ENCODE measurements around the gene ZFP36. TPM values are rescaled to one million over a fixed set of nuclear protein-coding genes. Genes with fewer than 3 reads are reported as not detected.

The ZFP36 gene
- total RNA-seq, 2 donors from 2014 or later, result 16.1 to 23.4 TPM

DNA sequence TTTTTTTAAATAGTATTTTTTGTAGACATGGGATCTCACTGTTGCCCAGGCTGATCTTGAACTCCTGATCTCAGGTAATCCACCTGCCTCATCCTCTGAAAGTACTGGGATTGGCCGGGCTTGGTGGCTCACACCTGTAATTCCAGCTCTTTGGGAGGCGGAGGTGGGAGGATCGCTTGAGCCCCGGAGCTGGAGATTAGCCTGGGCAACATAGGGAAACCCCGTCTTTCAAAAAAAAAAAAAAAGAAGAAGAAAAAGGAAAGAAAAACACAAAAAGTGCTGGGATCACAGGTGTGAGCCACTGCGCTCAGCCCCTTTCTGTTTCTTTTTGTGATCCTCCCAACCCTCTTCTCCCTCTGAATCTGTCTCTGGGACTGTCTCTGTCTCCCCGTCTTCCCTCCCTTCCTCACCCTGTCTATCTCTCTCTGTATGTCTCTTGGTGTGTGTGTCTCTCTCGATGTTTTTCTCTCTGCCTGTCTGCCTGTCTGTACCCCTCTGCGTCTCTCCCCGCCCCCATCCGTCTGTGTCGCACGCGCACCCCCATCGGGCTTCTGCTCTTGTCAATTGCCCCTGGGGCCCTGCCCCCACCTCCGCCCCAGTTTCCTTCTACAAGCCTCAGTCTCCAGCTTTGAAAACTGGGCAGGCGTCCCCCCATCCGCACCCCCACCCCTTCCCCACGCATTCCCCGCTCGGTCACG, 540 bp upstream of the ZFP36 start:
- peak; percentile 66 for DNase-seq
- Mint-ChIP-seq H3K27ac (peak overlapping the region; percentile 95), H3K4me3 (peak overlapping the region; percentile 91), H3K9me3 (no peaks in the 10 kb centered on the region), H3K4me1 (peaks cover 42% of the 10 kb centered on the region), H3K27me3 (ENCODE audit: insufficient read depth) (no peaks in the 10 kb centered on the region), H3K36me3 (ENCODE audit: low read depth) (peaks cover 10% of the 10 kb centered on the region)
- WGBS, 2 experiments (ENCODE audit: insufficient coverage in 1 of 2, insufficient read length in 1 of 2), result 26 to 66% methylated on average over 7 to 21 of the region's 22 CpGs
- H3K9ac ChIP-seq (ENCODE audit: extremely low read depth, low read length, poor library complexity, severe bottlenecking), result no peak overlapping the region
- H3K27me3 ChIP-seq (ENCODE audit: control insufficient read depth, insufficient read depth, low read length, poor library complexity, severe bottlenecking), result no peaks in the 10 kb centered on the region
- H3K36me3 ChIP-seq (ENCODE audit: control insufficient read depth, insufficient read depth, low read length), result peaks cover 4% of the 10 kb centered on the region
- TF ChIP-seq, protein P1, sequence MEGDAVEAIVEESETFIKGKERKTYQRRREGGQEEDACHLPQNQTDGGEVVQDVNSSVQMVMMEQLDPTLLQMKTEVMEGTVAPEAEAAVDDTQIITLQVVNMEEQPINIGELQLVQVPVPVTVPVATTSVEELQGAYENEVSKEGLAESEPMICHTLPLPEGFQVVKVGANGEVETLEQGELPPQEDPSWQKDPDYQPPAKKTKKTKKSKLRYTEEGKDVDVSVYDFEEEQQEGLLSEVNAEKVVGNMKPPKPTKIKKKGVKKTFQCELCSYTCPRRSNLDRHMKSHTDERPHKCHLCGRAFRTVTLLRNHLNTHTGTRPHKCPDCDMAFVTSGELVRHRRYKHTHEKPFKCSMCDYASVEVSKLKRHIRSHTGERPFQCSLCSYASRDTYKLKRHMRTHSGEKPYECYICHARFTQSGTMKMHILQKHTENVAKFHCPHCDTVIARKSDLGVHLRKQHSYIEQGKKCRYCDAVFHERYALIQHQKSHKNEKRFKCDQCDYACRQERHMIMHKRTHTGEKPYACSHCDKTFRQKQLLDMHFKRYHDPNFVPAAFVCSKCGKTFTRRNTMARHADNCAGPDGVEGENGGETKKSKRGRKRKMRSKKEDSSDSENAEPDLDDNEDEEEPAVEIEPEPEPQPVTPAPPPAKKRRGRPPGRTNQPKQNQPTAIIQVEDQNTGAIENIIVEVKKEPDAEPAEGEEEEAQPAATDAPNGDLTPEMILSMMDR (conservative IDR thresholded peaks at IDR 0.05), result no peak
- no peaks in the 10 kb centered on the region for H3K9me3 ChIP-seq (ENCODE audit: control insufficient read depth, low read length)
- H3K4me3 ChIP-seq (ENCODE audit: low read length), result peak overlapping the region; percentile 74
- no peak overlapping the region for H3K27ac ChIP-seq (ENCODE audit: low read depth, low read length)
- peaks cover 20% of the 10 kb centered on the region for H3K4me1 ChIP-seq (ENCODE audit: control insufficient read depth, insufficient read depth, low read length)

DNA sequence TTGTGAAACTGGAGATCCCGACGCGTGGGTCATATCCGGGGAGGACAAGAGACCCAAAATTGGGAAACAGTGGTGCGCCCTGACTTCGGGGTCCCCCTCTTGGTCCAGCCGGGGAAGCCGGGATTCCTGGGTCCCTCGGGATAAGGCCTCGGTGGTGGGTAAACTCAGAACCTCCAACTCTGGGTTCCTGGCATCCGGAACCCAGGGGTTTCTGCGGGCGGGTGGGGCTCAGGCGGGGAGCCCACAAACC, 688 bp downstream of the ZFP36 start:
- no peak overlapping the region for H3K27ac ChIP-seq (ENCODE audit: low read depth, low read length)
- H3K4me3 Mint-ChIP-seq, result peak overlapping the region; percentile 91
- H3K9me3 ChIP-seq (ENCODE audit: control insufficient read depth, low read length), result no peaks in the 10 kb centered on the region
- H3K4me3 ChIP-seq (ENCODE audit: low read length), result peak overlapping the region; percentile 95
- peaks cover 4% of the 10 kb centered on the region for H3K36me3 ChIP-seq (ENCODE audit: control insufficient read depth, insufficient read depth, low read length)
- no peaks in the 10 kb centered on the region for H3K27me3 ChIP-seq (ENCODE audit: control insufficient read depth, insufficient read depth, low read length, poor library complexity, severe bottlenecking)
- peaks cover 36% of the 10 kb centered on the region for H3K4me1 Mint-ChIP-seq
- no peaks in the 10 kb centered on the region for H3K27me3 Mint-ChIP-seq (ENCODE audit: insufficient read depth)
- TF ChIP-seq, protein P1 (conservative IDR thresholded peaks at IDR 0.05), result no peak
- peaks cover 10% of the 10 kb centered on the region for H3K36me3 Mint-ChIP-seq (ENCODE audit: low read depth)
- H3K9ac ChIP-seq (ENCODE audit: extremely low read depth, low read length, poor library complexity, severe bottlenecking), result peak overlapping the region; percentile 86
- 22 to 25% methylated on average over 8 to 14 of the region's 14 CpGs for WGBS, 2 experiments (ENCODE audit: insufficient coverage in 1 of 2, insufficient read length in 1 of 2)
- peaks cover 10% of the 10 kb centered on the region for H3K4me1 ChIP-seq (ENCODE audit: control insufficient read depth, insufficient read depth, low read length)
- H3K9me3 Mint-ChIP-seq, result no peaks in the 10 kb centered on the region
- H3K27ac Mint-ChIP-seq, result peak overlapping the region; percentile 94
- peak; percentile 57 for DNase-seq

GRCh38 chr19:39407660-39408391, 1.2 kb downstream of the ZFP36 start:
- Mint-ChIP-seq H3K4me3 (peak overlapping the region; percentile 91), H3K36me3 (ENCODE audit: low read depth) (peaks cover 10% of the 10 kb centered on the region), H3K27me3 (ENCODE audit: insufficient read depth) (no peaks in the 10 kb centered on the region), H3K27ac (peak overlapping the region; percentile 95), H3K9me3 (no peaks in the 10 kb centered on the region), H3K4me1 (peaks cover 35% of the 10 kb centered on the region)
- WGBS, 2 experiments (ENCODE audit: insufficient coverage in 1 of 2, insufficient read length in 1 of 2), result 76 to 86% methylated on average over 17 to 40 of the region's 40 CpGs
- H3K27me3 ChIP-seq (ENCODE audit: control insufficient read depth, insufficient read depth, low read length, poor library complexity, severe bottlenecking), result no peaks in the 10 kb centered on the region
- peak; percentile 58 for DNase-seq
- H3K36me3 ChIP-seq (ENCODE audit: control insufficient read depth, insufficient read depth, low read length), result peaks cover 4% of the 10 kb centered on the region
- no peak overlapping the region for H3K27ac ChIP-seq (ENCODE audit: low read depth, low read length)
- peaks cover 9% of the 10 kb centered on the region for H3K4me1 ChIP-seq (ENCODE audit: control insufficient read depth, insufficient read depth, low read length)
- TF ChIP-seq, protein P1 (conservative IDR thresholded peaks at IDR 0.05), result no peak
- peak overlapping the region; percentile 86 for H3K9ac ChIP-seq (ENCODE audit: extremely low read depth, low read length, poor library complexity, severe bottlenecking)
- H3K4me3 ChIP-seq (ENCODE audit: low read length), result peak overlapping the region; percentile 95
- H3K9me3 ChIP-seq (ENCODE audit: control insufficient read depth, low read length), result no peaks in the 10 kb centered on the region

All from endodermal cell (in vitro differentiated cells).